T-helper 2 cell (primary cell): ENCODE results near the gene GPR158.
A peak's percentile ranks its signal among the peaks of the same experiment; 100 is the strongest.

Source experiments
- DNase-seq, 5 experiments: peaks; one replicate each; pipeline versions ENCODE4 v3.0.0 to v3.0.0-alpha.2; 2012 to 2022

Gene GPR158

GRCh38 chr10:25198151-25198550 lies 23.4 kb downstream of the GPR158 start:
- DNase-seq, result no peak

- DNase-seq, result no peak
Observed at GRCh38 chr10:25206693-25207414, 32.1 kb downstream of the GPR158 start.

GRCh38 chr10:25209618-25210017 lies 34.8 kb downstream of the GPR158 start:
- no peak for DNase-seq

GRCh38 chr10:25210265-25210664 lies 35.5 kb downstream of the GPR158 start:
- no peak for DNase-seq

GRCh38 chr10:25220156-25220555 lies 45.4 kb downstream of the GPR158 start:
- DNase-seq, result no peak

GRCh38 chr10:25222085-25222660 lies 47.4 kb downstream of the GPR158 start:
- DNase-seq, result no peak

- DNase-seq, result peak in 1 of 5 experiments; percentile 19
Observed at GRCh38 chr10:25226775-25227682, 52.2 kb downstream of the GPR158 start.

- no peak for DNase-seq
Observed at GRCh38 chr10:25231751-25232150, 57.0 kb downstream of the GPR158 start.

GRCh38 chr10:25232204-25232603 lies 57.4 kb downstream of the GPR158 start:
- DNase-seq, result no peak

- DNase-seq, result no peak
Observed at GRCh38 chr10:25245165-25245564, 70.4 kb downstream of the GPR158 start.

- DNase-seq, result no peak
Observed at GRCh38 chr10:25257646-25258045, 82.8 kb downstream of the GPR158 start.

GRCh38 chr10:25261110-25261509 lies 86.3 kb downstream of the GPR158 start:
- DNase-seq, result no peak

GRCh38 chr10:25261558-25261957 lies 86.8 kb downstream of the GPR158 start:
- DNase-seq, result no peak

GRCh38 chr10:25263931-25264330 lies 89.1 kb downstream of the GPR158 start:
- no peak for DNase-seq

GRCh38 chr10:25278180-25278579 lies 103.4 kb downstream of the GPR158 start:
- no peak for DNase-seq

GRCh38 chr10:25280076-25280475 lies 105.3 kb downstream of the GPR158 start:
- DNase-seq, result no peak

GRCh38 chr10:25280573-25280972 lies 105.8 kb downstream of the GPR158 start:
- DNase-seq, result no peak

- DNase-seq, result no peak
Observed at GRCh38 chr10:25285809-25286208, 111.0 kb downstream of the GPR158 start.

GRCh38 chr10:25288181-25288580 lies 113.4 kb downstream of the GPR158 start:
- DNase-seq, result no peak

- peak in 1 of 5 experiments; percentile 40 for DNase-seq
Observed at GRCh38 chr10:25294032-25294926, 119.5 kb downstream of the GPR158 start.

GRCh38 chr10:25296324-25296723 lies 121.5 kb downstream of the GPR158 start:
- DNase-seq, result no peak

GRCh38 chr10:25297466-25297865 lies 122.7 kb downstream of the GPR158 start:
- DNase-seq, result peak in 1 of 5 experiments; percentile 70
